CD4-positive, alpha-beta T cell (primary cell): Measurements from ENCODE around the gene KHSRP. TPM values are rescaled to one million over a fixed set of nuclear protein-coding genes. Genes with fewer than 3 reads are reported as not detected.

Experiments
- ATAC-seq: fragments of 200-7000 bp; cut with Tn5 transposase; one replicate; pipeline ENCODE4 v1.10.0; 2022; ENCODE audit warnings: mild to moderate bottlenecking; ENCODE audit not compliant: poor library complexity
- CTCF ChIA-PET: fragments of 350-600 bp; sonication (Branson Sonifier 250); formaldehyde crosslinking; loops from one replicate; lab custom pipeline; 2021; ENCODE audit warnings: antibody characterized with exemption, inconsistent platforms; lab: Charles Lee
- POLR2A ChIA-PET: fragments of 350-600 bp; sonication (Branson Sonifier 250); formaldehyde crosslinking; loops from one replicate; lab custom pipeline; 2021; ENCODE audit warnings: antibody characterized with exemption, inconsistent platforms; lab: Charles Lee
- DNase-seq, 14 experiments: peaks; one replicate each; pipeline ENCODE4 v3.0.0-alpha.2; 2013 to 2020; ENCODE audit warnings: mixed read lengths in 2 of 14
- H3K27ac ChIP-seq, 2 donors: one replicate each; pipeline versions ENCODE4 v1.5.1 to v1.7.0; 2013; ENCODE audit warnings: low read length in 2 of 2, low read depth in 1 of 2, mild to moderate bottlenecking in 1 of 2
- H3K27me3 ChIP-seq, 2 experiments: 1 replicate in 1 of 2; 2 replicates in 1 of 2; pipeline versions ENCODE4 v1.6.1 to v1.7.0; 2013; ENCODE audit warnings: low read length in 2 of 2, control low read depth in 1 of 2, mild to moderate bottlenecking in 1 of 2, moderate library complexity in 1 of 2; ENCODE audit not compliant: insufficient read depth in 2 of 2, control insufficient read depth in 1 of 2
- H3K36me3 ChIP-seq: one replicate; pipeline ENCODE4 v1.6.1; 2013; ENCODE audit warnings: low read length, control low read depth; ENCODE audit not compliant: insufficient read depth
- H3K4me1 ChIP-seq: one replicate; pipeline ENCODE4 v1.6.1; 2013; ENCODE audit warnings: low read length, control low read depth; ENCODE audit not compliant: insufficient read depth
- H3K4me3 ChIP-seq: one replicate; pipeline ENCODE4 v1.5.1; 2013; ENCODE audit warnings: mild to moderate bottlenecking, low read length, moderate library complexity
- H3K9me3 ChIP-seq, 2 experiments: 1 replicate in 1 of 2; 2 replicates in 1 of 2; pipeline versions ENCODE4 v1.6.1 to v1.7.0; 2013; ENCODE audit warnings: low read length in 2 of 2, mild to moderate bottlenecking in 2 of 2, control low read depth in 1 of 2, moderate library complexity in 1 of 2; ENCODE audit not compliant: control insufficient read depth in 1 of 2, insufficient read depth in 1 of 2
- H3K27ac Mint-ChIP-seq: one replicate; pipeline ENCODE4 v1.8.0; 2020; ENCODE audit warnings: mixed read lengths
- H3K27me3 Mint-ChIP-seq: one replicate; pipeline ENCODE4 v1.8.0; 2021; ENCODE audit warnings: mixed read lengths
- H3K36me3 Mint-ChIP-seq: one replicate; pipeline ENCODE4 v1.8.0; 2021; ENCODE audit warnings: low read depth, mixed read lengths
- H3K4me1 Mint-ChIP-seq: one replicate; pipeline ENCODE4 v1.8.0; 2021; ENCODE audit warnings: low read depth, mixed read lengths
- H3K4me3 Mint-ChIP-seq: one replicate; pipeline ENCODE4 v1.8.0; 2020; ENCODE audit warnings: mild to moderate bottlenecking, mixed read lengths
- H3K9me3 Mint-ChIP-seq: one replicate; pipeline ENCODE4 v1.8.0; 2020; ENCODE audit warnings: mixed read lengths
- intact Hi-C, 2 experiments: fragments of 100-400 bp; cut with DNase I in 1 of 2; cut with micrococcal nuclease in 1 of 2; formaldehyde crosslinking; loops; one replicate each; pipeline versions ENCODE4 v1.15.1 to v1.9.0; 2023 to 2025; cut with DNase I, micrococcal nuclease
- total RNA-seq, 174 experiments: library from RNA in 2 of 174; stranded (reverse) in 2 of 174; gene quantifications; one replicate each; pipeline ENCODE4 v1.2.3 and lab custom pipeline; 2021 to 2026
- TF ChIP-seq, protein P1 (sequence below): fragments of 200-600 bp; IDR thresholded peaks from one replicate; pipeline ENCODE4 v1.8.0; 2022; ENCODE audit warnings: antibody characterized with exemption, mild to moderate bottlenecking

The KHSRP gene
- total RNA-seq, 2 experiments from 2014 or later: 128 to 143 TPM

DNA sequence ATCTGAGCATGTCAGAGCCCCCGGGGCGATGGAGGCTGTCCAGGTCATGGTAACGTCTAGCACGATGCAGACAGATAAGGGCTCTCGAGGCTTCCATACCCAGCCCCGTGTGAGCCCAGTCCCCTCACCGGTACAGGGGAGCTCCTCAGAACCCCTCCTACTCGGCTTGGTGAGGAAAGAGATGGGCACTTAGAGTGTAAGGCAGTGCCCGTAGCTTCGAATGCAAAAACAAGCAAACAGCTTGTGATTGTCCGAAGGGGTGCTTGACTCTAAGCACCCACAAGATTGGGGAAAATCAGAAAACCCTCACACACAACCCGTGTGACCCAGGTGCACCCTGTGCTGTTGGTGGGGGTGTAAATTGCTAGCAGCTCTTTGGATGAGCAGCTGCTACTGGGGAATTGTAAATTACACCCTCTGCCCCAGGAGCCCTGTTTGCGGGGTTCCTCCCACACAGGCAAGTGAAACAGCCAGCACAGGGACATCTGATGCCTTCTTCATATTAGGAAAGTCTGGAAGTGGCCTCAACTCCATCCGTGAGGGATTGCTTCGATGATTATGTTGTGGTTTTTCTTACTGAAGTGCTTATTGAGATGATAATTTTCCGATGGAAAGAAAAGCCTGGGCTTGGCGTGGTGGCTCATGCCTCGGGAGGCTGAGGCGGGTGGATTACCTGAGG, 48.0 kb downstream of the KHSRP start:
- Histone ChIP-seq H3K4me1 (peaks cover 18% of the 10 kb centered on the region), H3K27me3 (no peaks in the 10 kb centered on the region), H3K27ac (no peak overlapping the region), H3K9me3 (peaks cover 0 to 16% of the 10 kb centered on the region in 2 experiments), H3K36me3 (peaks cover 33% of the 10 kb centered on the region), H3K4me3 (no peak overlapping the region)
- intact Hi-C loops: loop anchor here in 1 of 2 experiments (10.0 kb wide), 2 partner anchors 402 to 472 kb away; partner anchors contain the start of genes NDUFA11, RANBP3 and VMAC
- H3K27ac Mint-ChIP-seq: peak overlapping the region; percentile 39
- peaks cover 13% of the 10 kb centered on the region for H3K4me1 Mint-ChIP-seq
- TF ChIP-seq, protein P1, sequence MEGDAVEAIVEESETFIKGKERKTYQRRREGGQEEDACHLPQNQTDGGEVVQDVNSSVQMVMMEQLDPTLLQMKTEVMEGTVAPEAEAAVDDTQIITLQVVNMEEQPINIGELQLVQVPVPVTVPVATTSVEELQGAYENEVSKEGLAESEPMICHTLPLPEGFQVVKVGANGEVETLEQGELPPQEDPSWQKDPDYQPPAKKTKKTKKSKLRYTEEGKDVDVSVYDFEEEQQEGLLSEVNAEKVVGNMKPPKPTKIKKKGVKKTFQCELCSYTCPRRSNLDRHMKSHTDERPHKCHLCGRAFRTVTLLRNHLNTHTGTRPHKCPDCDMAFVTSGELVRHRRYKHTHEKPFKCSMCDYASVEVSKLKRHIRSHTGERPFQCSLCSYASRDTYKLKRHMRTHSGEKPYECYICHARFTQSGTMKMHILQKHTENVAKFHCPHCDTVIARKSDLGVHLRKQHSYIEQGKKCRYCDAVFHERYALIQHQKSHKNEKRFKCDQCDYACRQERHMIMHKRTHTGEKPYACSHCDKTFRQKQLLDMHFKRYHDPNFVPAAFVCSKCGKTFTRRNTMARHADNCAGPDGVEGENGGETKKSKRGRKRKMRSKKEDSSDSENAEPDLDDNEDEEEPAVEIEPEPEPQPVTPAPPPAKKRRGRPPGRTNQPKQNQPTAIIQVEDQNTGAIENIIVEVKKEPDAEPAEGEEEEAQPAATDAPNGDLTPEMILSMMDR: no peak
- ChIA-PET POLR2A (no interaction called here), CTCF (no interaction called here)
- H3K9me3 Mint-ChIP-seq: no peaks in the 10 kb centered on the region
- no peaks in the 10 kb centered on the region for H3K27me3 Mint-ChIP-seq
- no peak for DNase-seq
- ATAC-seq: no peak
- peaks cover 63% of the 10 kb centered on the region for H3K36me3 Mint-ChIP-seq
- H3K4me3 Mint-ChIP-seq: no peak overlapping the region

DNA sequence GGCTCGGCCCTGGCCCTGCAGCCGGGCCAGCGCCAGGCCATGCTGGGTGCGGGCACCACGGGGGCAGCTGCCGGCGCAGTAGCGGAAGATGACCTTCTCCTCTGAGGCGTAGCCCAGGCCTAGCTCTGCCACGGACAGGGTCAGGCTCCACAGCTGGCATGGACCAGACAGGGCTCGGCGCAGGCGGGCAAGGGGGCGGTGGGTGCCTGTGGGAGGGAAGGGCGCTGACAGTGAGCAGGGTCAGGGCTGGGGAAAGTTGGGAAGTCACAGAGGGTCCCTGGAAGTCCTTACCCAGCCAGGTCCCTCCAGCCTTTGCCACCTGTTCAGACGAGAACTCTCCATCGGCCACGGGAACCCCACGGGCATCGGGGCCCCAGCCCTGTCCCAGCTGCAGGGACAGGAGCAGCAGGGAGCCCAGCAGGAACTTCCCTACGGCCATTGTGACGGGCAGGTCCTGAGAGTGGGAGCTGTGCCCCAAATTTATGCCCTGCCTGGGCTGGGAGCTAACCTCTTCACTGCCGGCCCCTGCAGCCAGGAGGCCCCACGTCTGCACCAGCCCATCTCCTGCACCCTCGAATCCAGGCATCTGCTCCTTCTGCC, 49.1 kb downstream of the KHSRP start, which contains the start of gene PSPN:
TSS of gene PSPN (minus strand) at position 523 of the 600 bp plus-strand sequence. CDS start at position 439, 84 bp downstream.
- Histone ChIP-seq H3K27ac (no peak within 1 kb of the TSS), H3K4me1 (peaks cover 18% of the 10 kb centered on the region), H3K36me3 (peaks cover 22% of the 10 kb centered on the region), H3K27me3 (no peaks in the 10 kb centered on the region), H3K9me3 (peaks cover 0 to 5% of the 10 kb centered on the region in 2 experiments), H3K4me3 (no peak within 1 kb of the TSS)
- POLR2A ChIA-PET: interaction anchor here (0.9 to 1.5 kb wide), 2 partner anchors 14 to 17 kb away, joined by 3 to 4 read pairs; partner anchors contain the start of genes CLPP and GTF2F1
- TF ChIP-seq, protein P1: no peak
- ATAC-seq (no peak), DNase-seq (no peak)
- intact Hi-C loops: loop anchor here in 1 of 2 experiments (10.0 kb wide), 2 partner anchors 401 to 471 kb away; partner anchors contain the start of genes NDUFA11, RANBP3 and VMAC
- peaks cover 51% of the 10 kb centered on the region for H3K36me3 Mint-ChIP-seq
- H3K4me1 Mint-ChIP-seq: peaks cover 13% of the 10 kb centered on the region
- peak within 1 kb of the TSS; percentile 39 for H3K27ac Mint-ChIP-seq
- CTCF ChIA-PET: no interaction called here
- no peaks in the 10 kb centered on the region for H3K27me3 Mint-ChIP-seq
- H3K4me3 Mint-ChIP-seq: no peak within 1 kb of the TSS
- no peaks in the 10 kb centered on the region for H3K9me3 Mint-ChIP-seq

DNA sequence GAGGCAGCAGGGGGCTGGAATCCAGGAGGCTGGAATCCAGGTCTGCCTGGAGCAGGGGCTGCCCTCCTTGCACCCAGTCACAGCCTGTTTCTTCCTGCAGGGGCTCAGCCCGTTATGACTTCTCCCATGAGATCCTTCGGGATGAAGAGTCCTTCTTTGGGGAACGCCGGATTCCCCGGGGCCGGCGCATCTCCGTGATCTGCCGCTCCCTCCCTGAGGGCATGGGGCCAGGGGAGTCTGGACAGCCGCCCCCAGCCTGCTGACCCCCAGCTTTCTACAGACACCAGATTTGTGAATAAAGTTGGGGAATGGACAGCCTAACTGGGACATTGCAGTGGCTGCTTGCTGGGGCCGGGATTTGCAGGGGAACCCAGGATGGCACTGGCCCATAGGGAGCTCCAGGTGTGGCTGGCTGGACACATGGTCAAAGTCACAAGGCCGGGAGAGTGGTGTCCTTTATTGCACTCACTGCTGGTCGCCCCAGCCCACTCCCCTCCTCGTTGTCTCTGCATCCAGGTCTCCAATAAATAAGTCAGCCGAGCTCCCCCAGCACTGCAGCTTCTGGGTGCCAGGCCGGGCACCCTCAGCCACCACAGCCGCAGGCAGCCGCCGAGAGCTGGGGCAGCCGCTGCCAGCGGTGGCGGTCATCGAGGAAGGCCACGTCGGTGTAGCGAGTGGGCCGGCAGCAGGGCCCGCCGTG, 49.8 kb downstream of the KHSRP start:
- ChIA-PET POLR2A (interaction anchor here (0.9 to 1.5 kb wide), 2 partner anchors 14 to 18 kb away, joined by 3 to 4 read pairs; partner anchors contain the start of genes CLPP and GTF2F1), CTCF (no interaction called here)
- no peak for ATAC-seq
- Mint-ChIP-seq H3K27me3 (no peaks in the 10 kb centered on the region), H3K27ac (no peak overlapping the region), H3K4me1 (peaks cover 16% of the 10 kb centered on the region), H3K9me3 (no peaks in the 10 kb centered on the region), H3K36me3 (peaks cover 46% of the 10 kb centered on the region), H3K4me3 (no peak overlapping the region)
- H3K27ac ChIP-seq: no peak overlapping the region
- no peak for DNase-seq
- H3K27me3 ChIP-seq: no peaks in the 10 kb centered on the region
- no peak overlapping the region for H3K4me3 ChIP-seq
- TF ChIP-seq, protein P1: no peak
- no peaks in the 10 kb centered on the region for H3K9me3 ChIP-seq
- intact Hi-C loops: loop anchor here in 1 of 2 experiments (5.0 to 10.0 kb wide), 3 partner anchors 362 to 470 kb away; partner anchors contain the start of genes GPR108, NDUFA11, RANBP3 and TRIP10
- peaks cover 18% of the 10 kb centered on the region for H3K4me1 ChIP-seq
- peaks cover 15% of the 10 kb centered on the region for H3K36me3 ChIP-seq
